ENCODE data around the gene C1QTNF8.

C1QTNF8 gene

DNA sequence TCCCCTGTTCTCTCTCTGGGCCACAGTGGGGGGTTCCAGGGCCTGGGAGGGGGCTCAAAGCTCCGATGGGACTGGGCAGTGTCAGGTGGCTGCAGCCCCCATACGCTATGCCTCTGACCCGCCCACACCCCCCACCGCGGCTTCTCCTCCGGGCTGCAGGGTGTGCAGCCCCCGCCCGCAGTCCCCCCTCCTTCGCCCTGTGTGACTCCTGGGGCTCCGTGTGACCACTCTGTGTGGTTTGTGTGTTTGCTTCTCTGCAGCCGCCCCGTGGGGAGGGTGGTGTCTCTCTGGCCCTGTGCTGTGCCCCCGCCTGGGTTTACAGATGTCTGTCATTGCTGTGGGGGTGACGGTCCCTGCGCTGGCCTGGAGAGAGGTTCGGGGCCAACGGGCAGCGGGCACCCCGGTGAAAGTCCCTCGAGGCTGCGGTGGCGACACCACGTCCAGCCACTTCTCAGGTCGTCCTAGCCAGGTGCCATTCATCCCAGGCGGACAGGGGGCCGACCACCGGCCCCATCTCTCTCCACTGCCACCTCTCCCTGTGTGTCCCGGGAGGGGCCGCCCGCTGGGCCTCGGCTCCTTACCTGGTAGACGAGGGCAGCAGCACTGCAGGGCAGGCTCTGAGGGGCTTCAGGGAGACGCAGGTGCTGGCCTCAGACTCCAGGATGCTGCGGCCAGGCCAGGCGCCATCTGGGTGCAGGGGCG lies 18.0 kb downstream of the C1QTNF8 start:
- H3K9ac ChIP-seq = no peak overlapping the region
- H3K79me2 ChIP-seq (ENCODE audit: insufficient read depth, low read depth) = no peaks in the 10 kb centered on the region
- no peak overlapping the region for H3K4me3 ChIP-seq (IDR thresholded peaks at IDR 0.05; ENCODE audit: insufficient read depth, low read depth, low read length)
- H3K36me3 ChIP-seq (ENCODE audit: insufficient read depth) = no peaks in the 10 kb centered on the region
- H3K27ac ChIP-seq = no peak overlapping the region
- no peak overlapping the region for H2AFZ ChIP-seq (ENCODE audit: low read depth)
- no peak overlapping the region for H3K4me2 ChIP-seq
- no peaks in the 10 kb centered on the region for H4K20me1 ChIP-seq (ENCODE audit: insufficient read depth)
- TF ChIP-seq, protein P1, sequence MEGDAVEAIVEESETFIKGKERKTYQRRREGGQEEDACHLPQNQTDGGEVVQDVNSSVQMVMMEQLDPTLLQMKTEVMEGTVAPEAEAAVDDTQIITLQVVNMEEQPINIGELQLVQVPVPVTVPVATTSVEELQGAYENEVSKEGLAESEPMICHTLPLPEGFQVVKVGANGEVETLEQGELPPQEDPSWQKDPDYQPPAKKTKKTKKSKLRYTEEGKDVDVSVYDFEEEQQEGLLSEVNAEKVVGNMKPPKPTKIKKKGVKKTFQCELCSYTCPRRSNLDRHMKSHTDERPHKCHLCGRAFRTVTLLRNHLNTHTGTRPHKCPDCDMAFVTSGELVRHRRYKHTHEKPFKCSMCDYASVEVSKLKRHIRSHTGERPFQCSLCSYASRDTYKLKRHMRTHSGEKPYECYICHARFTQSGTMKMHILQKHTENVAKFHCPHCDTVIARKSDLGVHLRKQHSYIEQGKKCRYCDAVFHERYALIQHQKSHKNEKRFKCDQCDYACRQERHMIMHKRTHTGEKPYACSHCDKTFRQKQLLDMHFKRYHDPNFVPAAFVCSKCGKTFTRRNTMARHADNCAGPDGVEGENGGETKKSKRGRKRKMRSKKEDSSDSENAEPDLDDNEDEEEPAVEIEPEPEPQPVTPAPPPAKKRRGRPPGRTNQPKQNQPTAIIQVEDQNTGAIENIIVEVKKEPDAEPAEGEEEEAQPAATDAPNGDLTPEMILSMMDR (conservative IDR thresholded peaks at IDR 0.05; ENCODE audit: low read depth, low read length) = no peak
- peaks cover 86% of the 10 kb centered on the region for H3K27me3 ChIP-seq (ENCODE audit: insufficient read depth, low read depth)
- H3K4me1 ChIP-seq (ENCODE audit: low read depth, poor library complexity, severe bottlenecking) = no peaks in the 10 kb centered on the region

DNA sequence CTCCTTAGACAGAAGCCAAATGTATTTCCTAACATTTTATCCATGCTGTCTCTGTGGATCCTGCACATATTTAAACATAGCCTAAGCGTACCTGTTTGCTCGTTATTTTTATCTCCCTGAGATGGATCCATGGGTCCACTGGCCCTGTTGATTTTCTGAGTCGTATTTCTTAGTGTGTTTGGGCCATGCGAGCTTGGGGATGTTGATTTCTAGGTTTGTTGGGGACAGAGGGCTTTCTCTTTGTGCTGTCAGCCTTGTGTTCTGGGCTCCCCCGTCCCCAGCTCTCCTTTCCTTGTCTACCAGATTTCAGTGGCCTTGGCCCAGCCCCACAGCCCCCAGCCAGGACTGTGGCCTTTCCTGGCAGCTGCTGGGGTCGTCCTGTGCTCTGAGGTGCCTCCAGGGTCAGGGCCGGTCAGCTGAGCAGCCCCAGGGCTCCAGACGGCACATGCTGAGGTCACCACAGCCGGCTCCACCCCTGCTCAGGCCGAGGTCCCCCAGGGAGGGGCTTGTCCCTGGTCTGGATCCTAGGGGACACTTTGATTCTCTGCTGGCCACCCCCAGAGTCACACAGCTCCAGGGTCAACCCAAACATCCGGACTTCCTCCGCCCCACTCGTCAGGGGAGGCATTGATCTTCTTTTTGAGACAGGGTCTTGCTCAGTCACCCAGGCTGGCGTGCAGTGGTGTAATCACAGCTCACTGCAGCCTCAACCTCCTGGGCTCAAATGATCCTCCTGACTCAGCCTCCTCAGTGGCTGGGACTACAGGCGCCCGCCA lies 19.1 kb downstream of the C1QTNF8 start:
- no peak overlapping the region for H3K4me2 ChIP-seq
- no peaks in the 10 kb centered on the region for H3K36me3 ChIP-seq (ENCODE audit: insufficient read depth)
- no peaks in the 10 kb centered on the region for H4K20me1 ChIP-seq (ENCODE audit: insufficient read depth)
- H3K9ac ChIP-seq = no peak overlapping the region
- H3K79me2 ChIP-seq (ENCODE audit: insufficient read depth, low read depth) = no peaks in the 10 kb centered on the region
- no peaks in the 10 kb centered on the region for H3K4me1 ChIP-seq (ENCODE audit: low read depth, poor library complexity, severe bottlenecking)
- H3K27me3 ChIP-seq (ENCODE audit: insufficient read depth, low read depth) = peaks cover 77% of the 10 kb centered on the region
- H3K27ac ChIP-seq = no peak overlapping the region
- TF ChIP-seq, protein P1 (conservative IDR thresholded peaks at IDR 0.05; ENCODE audit: low read depth, low read length) = no peak
- H2AFZ ChIP-seq (ENCODE audit: low read depth) = no peak overlapping the region
- no peak overlapping the region for H3K4me3 ChIP-seq (IDR thresholded peaks at IDR 0.05; ENCODE audit: insufficient read depth, low read depth, low read length)

DNA sequence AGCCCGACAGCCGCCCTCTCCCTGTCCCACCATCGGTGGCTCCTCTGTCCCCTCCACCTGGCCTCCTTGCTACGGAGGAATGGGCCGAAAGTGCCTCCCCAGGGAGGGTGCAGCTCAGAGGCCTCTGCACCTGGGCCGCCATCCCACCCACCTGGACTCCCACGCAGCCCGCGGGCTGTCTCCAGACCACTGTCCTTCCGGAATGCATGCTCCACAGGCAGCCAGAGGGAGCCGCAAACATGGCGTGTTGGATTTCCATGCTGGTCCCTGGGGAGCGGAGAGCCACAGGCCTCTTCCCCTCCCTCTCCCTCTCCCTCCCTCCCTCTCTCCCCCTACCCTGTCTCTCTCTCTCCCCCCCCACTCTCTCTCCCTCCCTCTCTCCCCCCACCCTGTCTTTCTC lies 20.5 kb downstream of the C1QTNF8 start:
- Histone ChIP-seq H3K4me1 (ENCODE audit: low read depth, poor library complexity, severe bottlenecking) (no peaks in the 10 kb centered on the region), H2AFZ (ENCODE audit: low read depth) (no peak overlapping the region), H3K4me2 (no peak overlapping the region), H3K4me3 (IDR thresholded peaks at IDR 0.05; ENCODE audit: insufficient read depth, low read depth, low read length) (no peak overlapping the region), H3K9ac (no peak overlapping the region), H3K27ac (no peak overlapping the region), H3K36me3 (ENCODE audit: insufficient read depth) (no peaks in the 10 kb centered on the region), H4K20me1 (ENCODE audit: insufficient read depth) (no peaks in the 10 kb centered on the region), H3K79me2 (ENCODE audit: insufficient read depth, low read depth) (no peaks in the 10 kb centered on the region), H3K27me3 (ENCODE audit: insufficient read depth, low read depth) (peaks cover 77% of the 10 kb centered on the region)
- TF ChIP-seq, protein P1 (conservative IDR thresholded peaks at IDR 0.05; ENCODE audit: low read depth, low read length) = no peak

DNA sequence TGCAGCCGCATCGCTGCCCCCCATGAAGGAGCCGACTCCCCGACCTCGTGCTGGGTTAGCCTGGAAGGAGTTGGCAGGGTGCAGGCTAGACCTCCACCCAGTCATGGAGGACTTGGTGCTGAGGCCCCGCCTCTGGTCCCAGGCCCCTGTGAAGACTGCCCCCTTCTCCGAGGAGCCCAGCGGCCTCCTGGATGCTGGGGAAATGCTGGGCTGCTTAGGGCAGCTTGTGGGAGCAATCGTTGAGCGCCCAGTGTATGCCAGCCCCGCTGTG lies 21.7 kb downstream of the C1QTNF8 start:
- Histone ChIP-seq H3K27me3 (ENCODE audit: insufficient read depth, low read depth) (peaks cover 78% of the 10 kb centered on the region), H3K79me2 (ENCODE audit: insufficient read depth, low read depth) (no peaks in the 10 kb centered on the region), H4K20me1 (ENCODE audit: insufficient read depth) (no peaks in the 10 kb centered on the region), H2AFZ (ENCODE audit: low read depth) (no peak overlapping the region), H3K36me3 (ENCODE audit: insufficient read depth) (no peaks in the 10 kb centered on the region), H3K9ac (no peak overlapping the region), H3K4me2 (no peak overlapping the region), H3K27ac (no peak overlapping the region), H3K4me1 (ENCODE audit: low read depth, poor library complexity, severe bottlenecking) (no peaks in the 10 kb centered on the region), H3K4me3 (IDR thresholded peaks at IDR 0.05; ENCODE audit: insufficient read depth, low read depth, low read length) (no peak overlapping the region)
- TF ChIP-seq, protein P1 (conservative IDR thresholded peaks at IDR 0.05; ENCODE audit: low read depth, low read length) = no peak

Data from KMS-11 (cell line).